Activated CD8-positive, alpha-beta T cell treated with anti-CD3 and anti-CD28 coated beads, Interleukin-2, amount 10 ng/mL, durations not matched to agents 7 days and 5 days (primary cell): ENCODE data around the gene SETD6. TPM values are rescaled to one million over a fixed set of nuclear protein-coding genes. Genes with fewer than 3 reads are reported as not detected.
A peak's percentile ranks its signal among the peaks of the same experiment; 100 is the strongest.

ENCODE experiments used
- ATAC-seq: fragments of 150-1000 bp; cut with Tn5 transposase; one replicate; pipeline ENCODE4 v1.10.0; 2021; ENCODE audit warnings: moderate library complexity
- CTCF ChIA-PET: fragments of 350-600 bp; sonication (Branson Sonifier 250); formaldehyde crosslinking; loops from one replicate; lab custom pipeline; 2021; ENCODE audit warnings: antibody characterized with exemption; lab: Charles Lee
- POLR2A ChIA-PET: fragments of 350-600 bp; sonication (Branson Sonifier 250); formaldehyde crosslinking; loops from one replicate; lab custom pipeline; 2021; ENCODE audit warnings: antibody characterized with exemption; lab: Charles Lee
- DNase-seq: peaks from one replicate; pipeline ENCODE4 v3.0.0-alpha.2; 2020
- H3K27ac Mint-ChIP-seq: one replicate; pipeline ENCODE4 v1.8.0; 2021; ENCODE audit warnings: mild to moderate bottlenecking, mixed read lengths
- H3K27me3 Mint-ChIP-seq: one replicate; pipeline ENCODE4 v1.8.0; 2021; ENCODE audit warnings: low read depth, mixed read lengths
- H3K36me3 Mint-ChIP-seq: one replicate; pipeline ENCODE4 v1.8.0; 2021; ENCODE audit warnings: low read depth, mixed read lengths
- H3K4me1 Mint-ChIP-seq: one replicate; pipeline ENCODE4 v1.8.0; 2021; ENCODE audit warnings: low read depth, mixed read lengths
- H3K4me3 Mint-ChIP-seq: one replicate; pipeline ENCODE4 v1.8.0; 2021; ENCODE audit warnings: mild to moderate bottlenecking, mixed read lengths
- H3K9me3 Mint-ChIP-seq: one replicate; pipeline ENCODE4 v1.8.0; 2022; ENCODE audit warnings: mixed read lengths; ENCODE audit not compliant: insufficient read depth
- total RNA-seq, 2 experiments: library from RNA; stranded (reverse); gene quantifications; one replicate each; pipeline ENCODE4 v1.2.3, GENCODE V29; 2021

The SETD6 gene
- total RNA-seq, 2 experiments from 2014 or later, result 16.0 to 16.9 TPM

DNA sequence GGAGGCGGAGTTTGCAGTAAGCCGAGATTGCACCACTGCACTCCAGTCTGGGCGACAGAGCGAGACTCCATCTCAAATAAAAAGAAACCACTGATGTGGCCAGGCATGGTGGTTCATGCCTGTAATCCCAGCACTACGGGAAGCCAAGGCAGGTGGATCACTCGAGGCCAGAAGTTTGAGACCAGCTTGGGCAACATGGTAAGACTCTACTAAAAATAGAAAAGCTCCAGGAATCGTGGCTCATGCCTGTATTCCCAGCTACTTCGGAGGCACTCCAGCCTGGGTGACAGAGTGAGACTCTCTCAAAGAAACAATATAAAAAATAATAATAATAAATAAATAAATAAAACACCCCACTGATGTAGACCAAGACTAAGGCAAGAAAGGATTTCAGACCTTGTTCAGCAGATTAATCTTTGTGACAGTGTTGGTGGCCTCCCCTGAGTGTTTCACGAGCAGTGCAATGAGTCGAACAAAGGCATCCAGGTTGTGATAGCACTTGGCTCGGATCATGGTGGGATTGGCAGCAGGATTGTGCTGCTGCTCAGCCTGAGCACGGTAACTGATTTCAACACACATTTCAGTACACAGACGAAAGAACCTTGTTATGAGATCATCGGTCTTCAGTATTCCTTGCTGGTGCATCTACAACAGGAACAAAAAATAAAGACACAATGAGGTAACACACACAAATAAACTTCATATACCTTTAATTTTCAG is 18.6 kb downstream of the SETD6 start:
- Mint-ChIP-seq H3K36me3 (peaks cover 76% of the 10 kb centered on the region), H3K9me3 (no peaks in the 10 kb centered on the region)
- ATAC-seq, result no peak

DNA sequence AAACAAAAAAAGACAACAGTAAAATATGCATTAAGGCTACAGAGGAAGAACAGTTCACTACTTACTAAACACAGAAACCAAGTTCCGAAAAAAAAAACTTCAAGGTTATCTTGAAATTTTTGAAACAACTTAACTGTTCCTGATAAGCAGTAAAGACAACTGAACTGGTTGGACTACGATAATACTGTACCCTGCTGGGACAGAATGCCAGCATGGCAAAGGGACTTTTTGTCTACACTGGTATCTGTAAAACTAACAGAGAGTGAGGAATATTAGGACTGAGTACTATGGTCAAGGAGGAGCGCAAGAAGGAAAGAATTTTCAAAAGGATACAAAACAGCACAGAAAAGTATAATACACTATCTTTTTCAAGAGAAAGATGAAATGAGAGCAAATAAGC is 19.8 kb downstream of the SETD6 start:
- Mint-ChIP-seq H3K4me3 (no peak overlapping the region), H3K27me3 (no peaks in the 10 kb centered on the region), H3K4me1 (peaks cover 18% of the 10 kb centered on the region), H3K36me3 (peaks cover 85% of the 10 kb centered on the region), H3K9me3 (no peaks in the 10 kb centered on the region), H3K27ac (peak overlapping the region; percentile 53)
- ChIA-PET POLR2A (no interaction called here), CTCF (no interaction called here)
- no peak for ATAC-seq
- no peak for DNase-seq

More for the DNA sequence above, 18.6 kb downstream of the SETD6 start:
- peaks cover 18% of the 10 kb centered on the region for H3K4me1 Mint-ChIP-seq
- CTCF ChIA-PET, result no interaction called here
- H3K4me3 Mint-ChIP-seq, result no peak overlapping the region
- no peak overlapping the region for H3K27ac Mint-ChIP-seq
- DNase-seq, result no peak
- no peaks in the 10 kb centered on the region for H3K27me3 Mint-ChIP-seq
- POLR2A ChIA-PET, result no interaction called here

DNA sequence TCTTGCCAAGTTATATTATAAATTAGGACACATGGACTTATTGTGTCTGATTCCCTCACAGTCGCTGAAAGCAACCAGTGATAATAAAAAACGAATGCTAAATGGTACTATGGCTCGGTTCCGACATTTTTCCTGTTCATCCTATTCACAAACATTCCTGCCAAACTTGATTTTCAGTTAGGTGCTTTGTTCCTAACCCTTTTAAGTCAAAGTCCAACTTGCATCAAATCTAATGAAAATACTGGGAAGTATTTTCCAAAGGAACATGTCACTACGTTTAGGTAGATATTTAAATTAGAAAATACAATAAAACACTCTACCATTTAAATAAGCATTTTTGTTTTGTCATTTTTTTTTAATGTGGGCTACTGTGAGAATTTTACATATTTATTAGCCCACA is 21.0 kb downstream of the SETD6 start:
- Mint-ChIP-seq H3K27ac (no peak overlapping the region), H3K36me3 (peaks cover 83% of the 10 kb centered on the region), H3K4me3 (no peak overlapping the region), H3K4me1 (peaks cover 18% of the 10 kb centered on the region), H3K9me3 (no peaks in the 10 kb centered on the region), H3K27me3 (no peaks in the 10 kb centered on the region)
- ATAC-seq (no peak), DNase-seq (no peak)
- ChIA-PET CTCF (no interaction called here), POLR2A (interaction anchor here (1.1 kb wide), 1 partner anchor 15 kb away, joined by 3 read pairs; no protein-coding TSS in a partner anchor)

DNA sequence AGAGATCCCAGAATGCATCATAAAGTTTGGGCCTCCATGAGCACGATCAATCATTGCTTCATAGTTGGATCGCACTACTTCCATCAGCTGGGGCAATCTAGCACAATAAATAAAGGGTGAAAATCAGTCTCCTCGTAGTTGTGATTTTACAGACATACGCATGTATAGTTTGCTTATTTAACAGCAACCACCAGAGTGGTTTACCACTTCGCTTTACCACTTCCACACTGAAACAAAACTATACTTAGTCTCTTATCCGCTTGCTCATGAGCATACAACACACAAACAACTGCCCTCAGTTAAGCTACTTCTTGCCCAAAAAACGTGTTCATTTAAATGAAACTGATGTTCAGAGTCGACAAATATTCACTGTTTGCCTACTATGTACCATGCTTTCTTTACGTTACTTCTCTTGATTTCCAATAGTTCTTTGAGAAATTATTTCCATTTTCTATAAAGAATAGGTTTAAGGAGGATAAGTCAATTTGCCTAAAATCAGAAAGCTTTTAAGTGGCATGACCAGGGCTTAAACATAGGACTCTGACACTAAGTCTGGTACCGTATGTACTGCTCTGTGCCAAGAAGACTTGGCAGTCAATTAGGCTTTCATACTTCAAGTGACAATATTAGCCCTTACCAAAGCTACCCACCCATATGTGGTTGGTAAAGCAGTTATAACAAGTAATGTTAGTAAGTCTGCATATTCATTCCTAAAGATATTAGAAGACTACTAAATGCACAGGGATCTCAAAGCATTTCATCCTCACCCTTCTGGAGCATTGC is 22.0 kb downstream of the SETD6 start:
- Mint-ChIP-seq H3K36me3 (peaks cover 84% of the 10 kb centered on the region), H3K27ac (no peak overlapping the region), H3K9me3 (no peaks in the 10 kb centered on the region), H3K4me3 (no peak overlapping the region), H3K4me1 (peaks cover 18% of the 10 kb centered on the region), H3K27me3 (no peaks in the 10 kb centered on the region)
- POLR2A ChIA-PET, result interaction anchor here (1.1 kb wide), 1 partner anchor 16 kb away, joined by 3 read pairs; no protein-coding TSS in a partner anchor
- CTCF ChIA-PET, result no interaction called here
- ATAC-seq (no peak), DNase-seq (no peak)

DNA sequence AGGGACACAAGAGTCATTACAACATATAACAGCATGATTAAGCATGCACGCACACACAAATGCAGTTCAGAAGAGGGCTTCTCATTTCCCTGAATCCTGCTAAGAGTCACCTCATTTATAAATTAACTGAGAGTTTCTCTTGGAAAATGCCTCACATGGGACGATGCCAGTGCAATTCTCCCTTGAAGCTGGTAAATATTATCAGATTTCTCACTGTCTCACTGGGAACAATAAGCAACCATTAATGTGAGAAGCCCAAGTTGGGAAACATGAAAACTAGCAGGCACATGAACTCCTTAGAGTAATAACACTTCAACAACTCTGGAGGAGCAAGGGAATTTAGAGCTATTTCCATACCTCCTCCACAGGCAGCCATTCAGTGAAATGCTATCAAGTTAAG is 26.4 kb downstream of the SETD6 start:
- ChIA-PET POLR2A (interaction anchor here (1.1 kb wide), 1 partner anchor 62 kb away, joined by 4 read pairs; no protein-coding TSS in a partner anchor), CTCF (interaction anchor here (1.1 kb wide), 1 partner anchor 86 kb away, joined by 4 read pairs; no protein-coding TSS in a partner anchor)
- Mint-ChIP-seq H3K27me3 (no peaks in the 10 kb centered on the region), H3K4me3 (no peak overlapping the region), H3K27ac (no peak overlapping the region), H3K36me3 (peaks cover 80% of the 10 kb centered on the region), H3K4me1 (peaks cover 16% of the 10 kb centered on the region), H3K9me3 (no peaks in the 10 kb centered on the region)
- DNase-seq, result no peak
- no peak for ATAC-seq

DNA sequence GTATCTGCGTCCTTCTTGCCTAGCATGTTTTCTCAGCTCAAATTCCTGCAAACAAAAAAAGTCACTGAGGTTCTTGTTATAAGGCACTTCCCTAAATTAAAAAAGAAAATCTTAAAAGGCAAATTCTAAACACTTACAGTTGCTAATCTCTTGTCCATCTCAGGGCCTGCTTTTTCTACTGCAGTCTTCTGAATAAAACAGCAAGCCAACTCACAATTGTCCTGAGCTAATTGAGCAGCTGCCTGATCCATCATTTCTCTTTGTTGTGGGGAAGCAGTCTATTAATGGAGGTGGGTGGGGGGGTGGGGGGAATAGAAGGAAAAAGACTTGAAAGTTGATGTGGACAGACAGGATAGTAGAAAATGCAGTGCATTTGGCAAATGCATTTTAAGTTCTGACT is 27.0 kb downstream of the SETD6 start:
- ATAC-seq (no peak), DNase-seq (no peak)
- peaks cover 10% of the 10 kb centered on the region for H3K4me1 Mint-ChIP-seq
- ChIA-PET CTCF (interaction anchor here (1.1 kb wide), 1 partner anchor 85 kb away, joined by 4 read pairs; no protein-coding TSS in a partner anchor), POLR2A (interaction anchor here (1.1 kb wide), 1 partner anchor 61 kb away, joined by 4 read pairs; no protein-coding TSS in a partner anchor)
- no peak overlapping the region for H3K27ac Mint-ChIP-seq
- peaks cover 80% of the 10 kb centered on the region for H3K36me3 Mint-ChIP-seq
- H3K4me3 Mint-ChIP-seq, result no peak overlapping the region
- no peaks in the 10 kb centered on the region for H3K27me3 Mint-ChIP-seq
- no peaks in the 10 kb centered on the region for H3K9me3 Mint-ChIP-seq

DNA sequence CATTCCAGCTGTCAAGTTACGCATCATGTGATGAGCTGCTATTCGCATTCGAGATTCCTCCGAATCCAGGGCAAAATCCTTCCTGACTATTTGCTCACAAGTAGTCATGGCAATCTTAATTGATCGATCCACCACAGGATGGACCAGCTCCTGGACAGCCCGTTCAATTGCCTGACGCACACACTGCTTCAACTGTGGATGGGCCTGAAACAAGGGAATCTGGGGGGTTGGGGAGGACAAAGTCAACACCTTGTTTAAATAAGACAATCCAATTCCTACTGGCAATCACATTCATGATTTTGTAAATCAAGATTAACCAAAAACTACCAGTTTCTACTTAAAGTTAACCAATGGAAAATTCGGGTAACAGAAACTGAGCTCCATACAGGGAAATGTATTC is 28.4 kb downstream of the SETD6 start:
- H3K27me3 Mint-ChIP-seq, result no peaks in the 10 kb centered on the region
- no peaks in the 10 kb centered on the region for H3K4me1 Mint-ChIP-seq
- H3K4me3 Mint-ChIP-seq, result no peak overlapping the region
- H3K9me3 Mint-ChIP-seq, result no peaks in the 10 kb centered on the region
- ATAC-seq (no peak), DNase-seq (no peak)
- ChIA-PET POLR2A (no interaction called here), CTCF (no interaction called here)
- peaks cover 77% of the 10 kb centered on the region for H3K36me3 Mint-ChIP-seq
- H3K27ac Mint-ChIP-seq, result no peak overlapping the region

DNA sequence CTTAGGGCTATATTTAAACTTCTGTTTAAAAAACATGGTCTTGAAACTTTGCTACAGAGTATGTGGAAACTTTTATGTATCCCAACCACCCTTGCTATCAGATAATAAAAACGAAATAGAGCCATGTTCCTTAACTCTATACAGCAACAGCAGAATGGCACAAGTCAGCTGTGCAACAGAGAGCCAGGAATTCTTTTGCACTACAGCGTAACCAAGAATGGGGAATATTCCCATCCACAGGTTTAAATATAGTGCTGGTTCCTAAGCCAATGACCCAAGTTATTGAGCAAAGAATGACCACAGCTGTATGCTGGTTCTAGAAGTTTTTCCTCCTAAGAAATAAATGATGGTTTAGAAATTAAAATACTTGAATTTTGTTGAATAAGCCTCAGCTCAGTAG is 33.1 kb downstream of the SETD6 start:
- DNase-seq, result no peak
- ChIA-PET POLR2A (no interaction called here), CTCF (interaction anchor here (1.4 kb wide), 1 partner anchor 23 kb away, joined by 3 read pairs; no protein-coding TSS in a partner anchor)
- no peaks in the 10 kb centered on the region for H3K9me3 Mint-ChIP-seq
- ATAC-seq, result no peak
- no peak overlapping the region for H3K4me3 Mint-ChIP-seq
- H3K27ac Mint-ChIP-seq, result no peak overlapping the region
- H3K36me3 Mint-ChIP-seq, result peaks cover 69% of the 10 kb centered on the region
- H3K4me1 Mint-ChIP-seq, result no peaks in the 10 kb centered on the region
- no peaks in the 10 kb centered on the region for H3K27me3 Mint-ChIP-seq

DNA sequence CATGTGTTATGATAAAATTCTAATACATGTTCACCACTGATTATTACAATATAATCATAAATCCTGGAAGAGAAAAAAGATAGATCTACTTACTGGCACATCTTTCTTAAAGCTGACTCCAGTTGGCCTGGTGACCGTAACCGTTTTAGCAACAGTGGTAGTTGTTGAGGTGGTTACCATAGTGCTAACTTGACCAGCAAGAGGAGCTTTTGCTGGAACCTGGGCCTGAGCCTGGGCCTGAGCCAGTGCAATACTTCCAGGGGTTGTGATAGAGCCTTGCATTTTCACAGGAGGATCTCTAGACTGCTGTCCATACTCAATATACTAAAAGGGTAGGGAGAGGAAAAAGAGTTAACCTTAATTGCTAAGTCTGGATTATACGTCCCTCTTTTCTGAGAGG is 36.2 kb downstream of the SETD6 start:
- no peaks in the 10 kb centered on the region for H3K9me3 Mint-ChIP-seq
- no peaks in the 10 kb centered on the region for H3K27me3 Mint-ChIP-seq
- no peak overlapping the region for H3K4me3 Mint-ChIP-seq
- peaks cover 72% of the 10 kb centered on the region for H3K36me3 Mint-ChIP-seq
- H3K27ac Mint-ChIP-seq, result no peak overlapping the region
- no peak for ATAC-seq
- POLR2A ChIA-PET, result interaction anchor here (0.6 kb wide), 2 partner anchors 23 to 46 kb away, joined by 3 read pairs; no protein-coding TSS in a partner anchor
- H3K4me1 Mint-ChIP-seq, result no peaks in the 10 kb centered on the region
- CTCF ChIA-PET, result interaction anchor here (0.9 kb wide), 1 partner anchor 181 kb away, joined by 3 read pairs; no protein-coding TSS in a partner anchor
- no peak for DNase-seq

DNA sequence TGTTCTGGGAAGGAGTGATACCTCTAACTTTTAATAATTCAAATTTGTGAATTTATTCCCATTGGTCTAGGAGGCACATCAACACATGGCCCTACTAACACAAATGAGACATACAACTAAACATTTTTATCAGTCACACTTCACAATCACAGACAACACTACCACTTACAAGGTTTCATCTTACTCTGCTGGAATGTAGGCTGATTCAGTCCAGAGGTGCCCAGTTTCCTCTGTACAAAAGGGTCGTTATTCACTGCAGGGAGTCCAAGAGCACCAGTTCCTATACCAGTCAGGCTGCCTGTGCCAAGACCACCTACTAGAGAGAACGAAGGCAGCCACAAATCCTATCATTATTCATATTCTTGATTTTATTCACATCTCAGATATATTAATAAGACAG is 41.4 kb downstream of the SETD6 start:
- Mint-ChIP-seq H3K4me1 (no peaks in the 10 kb centered on the region), H3K27ac (no peak overlapping the region), H3K36me3 (peaks cover 61% of the 10 kb centered on the region), H3K4me3 (no peak overlapping the region), H3K9me3 (no peaks in the 10 kb centered on the region), H3K27me3 (no peaks in the 10 kb centered on the region)
- DNase-seq, result no peak
- ChIA-PET POLR2A (no interaction called here), CTCF (no interaction called here)
- no peak for ATAC-seq

DNA sequence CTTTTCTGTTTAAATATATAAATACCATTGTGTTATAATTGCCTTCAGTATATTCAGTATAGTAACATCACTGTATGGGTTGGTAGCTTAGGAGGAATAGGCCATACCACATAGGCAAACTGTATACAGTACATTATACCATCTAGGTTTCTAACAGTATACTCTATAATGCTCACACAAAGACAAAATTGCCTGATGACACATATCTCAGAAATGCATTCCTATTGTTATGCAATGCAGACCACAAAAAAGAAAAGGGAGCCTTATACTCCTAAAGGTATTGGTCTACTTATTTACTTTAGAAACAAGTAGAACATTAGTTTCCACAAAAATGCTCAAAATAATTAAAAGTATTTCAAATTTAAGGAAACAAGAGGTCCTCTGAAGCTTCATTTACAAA is 47.9 kb downstream of the SETD6 start:
- no peaks in the 10 kb centered on the region for H3K27me3 Mint-ChIP-seq
- ChIA-PET POLR2A (no interaction called here), CTCF (no interaction called here)
- DNase-seq (no peak), ATAC-seq (no peak)
- peaks cover 56% of the 10 kb centered on the region for H3K36me3 Mint-ChIP-seq
- no peak overlapping the region for H3K4me3 Mint-ChIP-seq
- no peaks in the 10 kb centered on the region for H3K4me1 Mint-ChIP-seq
- H3K27ac Mint-ChIP-seq, result no peak overlapping the region
- no peaks in the 10 kb centered on the region for H3K9me3 Mint-ChIP-seq

DNA sequence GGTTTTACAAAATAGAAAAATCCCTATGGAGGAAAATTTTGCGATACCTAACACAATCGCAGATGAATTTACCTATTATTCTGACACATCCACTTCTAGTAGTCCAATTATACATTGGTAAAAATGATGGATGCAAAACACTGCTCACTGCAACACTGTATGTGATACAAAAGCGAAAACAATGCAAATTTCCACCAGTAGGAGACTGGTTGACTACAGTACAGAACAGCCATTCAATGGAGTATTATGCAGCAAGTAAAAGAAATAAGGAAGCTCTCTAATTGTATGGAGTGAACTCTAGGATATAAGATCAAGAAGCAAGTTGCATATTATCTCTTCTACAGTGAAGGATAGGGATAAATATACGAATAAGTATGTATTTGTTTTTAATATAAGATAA is 48.5 kb downstream of the SETD6 start:
- no peaks in the 10 kb centered on the region for H3K27me3 Mint-ChIP-seq
- ChIA-PET CTCF (no interaction called here), POLR2A (no interaction called here)
- H3K36me3 Mint-ChIP-seq, result peaks cover 54% of the 10 kb centered on the region
- H3K4me1 Mint-ChIP-seq, result no peaks in the 10 kb centered on the region
- no peak for DNase-seq
- no peaks in the 10 kb centered on the region for H3K9me3 Mint-ChIP-seq
- ATAC-seq, result no peak
- H3K4me3 Mint-ChIP-seq, result no peak overlapping the region
- H3K27ac Mint-ChIP-seq, result no peak overlapping the region
